ENCODE measurements around the gene PAK6.

PAK6 gene

DNA sequence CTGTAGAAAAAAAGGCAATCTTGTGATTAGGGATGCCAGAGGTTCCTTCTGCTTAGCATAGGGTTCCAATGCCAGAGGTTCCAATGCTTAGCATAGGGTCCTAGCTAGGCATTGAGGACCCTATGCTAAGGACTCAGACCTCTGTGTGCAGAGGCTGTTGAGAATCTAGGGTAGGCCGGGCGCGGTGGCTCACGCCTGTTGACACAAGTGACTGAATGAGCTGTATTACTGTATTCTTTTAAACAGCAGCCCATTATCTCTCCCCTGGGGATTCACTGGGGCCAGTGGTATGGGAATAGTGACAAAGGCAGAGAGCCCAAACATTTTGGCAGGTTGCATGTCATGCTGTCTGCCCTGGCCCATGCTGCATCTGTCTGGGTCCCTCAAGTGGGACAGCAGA lies 16.2 kb downstream of the PAK6 start:
- DNase-seq (ENCODE audit: low spot score): no peak

DNA sequence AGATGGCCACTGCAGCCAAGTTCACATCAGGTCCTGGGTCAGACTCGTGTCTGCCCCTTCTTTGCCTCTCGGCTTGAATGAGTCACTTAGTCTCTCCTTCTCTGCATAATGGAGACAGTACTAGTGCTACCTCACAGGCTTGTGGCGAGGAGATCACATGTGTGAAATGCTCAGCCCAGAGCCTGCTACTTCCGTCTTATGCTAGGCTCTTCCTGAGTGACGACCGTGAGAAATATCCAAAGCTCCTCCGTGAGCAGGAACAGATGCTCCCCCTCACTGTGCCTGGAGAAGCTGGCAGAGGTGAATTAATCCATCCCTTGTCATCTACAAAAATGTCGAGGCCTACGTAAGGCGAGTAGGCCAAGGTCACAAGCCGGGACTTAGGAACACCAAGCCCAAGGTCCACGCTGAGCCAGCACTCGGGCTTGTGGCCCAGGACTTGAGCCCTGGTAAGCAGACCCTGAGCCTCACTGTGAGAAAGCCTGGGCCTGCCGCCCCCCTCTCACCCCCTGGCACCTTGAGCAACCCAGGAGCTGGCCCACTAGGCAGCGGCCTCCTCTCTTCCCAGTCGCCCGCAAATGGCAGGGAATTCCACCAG lies 17.9 kb downstream of the PAK6 start:
- DNase-seq (ENCODE audit: low spot score): peak; percentile 20

- no peak for DNase-seq (ENCODE audit: low spot score)
Observed at GRCh38 chr15:40257656-40258450, 19.0 kb downstream of the PAK6 start.

DNA sequence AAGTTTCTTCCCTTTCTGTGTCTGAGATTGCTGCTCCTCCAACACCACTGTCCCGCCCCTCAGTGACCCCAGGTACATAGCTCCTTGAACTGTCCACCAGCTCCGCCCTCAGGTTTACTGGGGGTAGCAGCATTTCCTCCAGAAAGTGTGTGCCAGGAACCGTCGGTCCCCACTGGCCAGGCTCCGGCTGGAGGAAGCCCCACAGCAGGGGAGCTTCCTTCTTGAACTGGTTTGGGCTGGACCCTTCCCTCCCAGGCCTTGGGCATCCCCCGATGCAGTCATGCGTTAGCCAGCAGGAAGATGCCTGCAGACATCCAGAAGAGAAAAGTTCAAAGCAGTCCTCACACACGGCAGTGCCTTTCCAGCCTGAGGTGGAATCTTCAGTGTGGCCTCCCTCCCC lies 19.7 kb downstream of the PAK6 start:
- no peak for DNase-seq (ENCODE audit: low spot score)

DNA sequence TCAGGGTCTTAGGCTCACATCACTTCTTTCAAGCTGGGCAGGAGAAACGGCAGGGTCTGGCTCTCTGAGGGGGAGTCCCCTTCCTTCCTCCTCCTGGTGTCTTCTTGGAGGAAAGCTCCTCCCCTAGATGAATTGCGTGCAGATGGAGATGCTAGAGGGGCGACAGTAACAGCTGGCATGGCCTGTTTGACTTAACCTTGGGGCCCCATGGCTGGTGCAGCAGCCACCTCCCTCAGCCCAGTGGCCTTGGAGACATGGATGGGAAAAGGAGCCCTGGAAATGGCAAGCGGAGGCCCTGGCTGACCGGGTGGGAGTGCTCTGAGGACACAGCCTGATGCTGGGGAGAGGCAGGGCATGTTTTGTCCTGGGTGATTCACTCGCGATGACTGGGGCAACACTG lies 20.2 kb downstream of the PAK6 start:
- DNase-seq (ENCODE audit: low spot score): no peak

DNA sequence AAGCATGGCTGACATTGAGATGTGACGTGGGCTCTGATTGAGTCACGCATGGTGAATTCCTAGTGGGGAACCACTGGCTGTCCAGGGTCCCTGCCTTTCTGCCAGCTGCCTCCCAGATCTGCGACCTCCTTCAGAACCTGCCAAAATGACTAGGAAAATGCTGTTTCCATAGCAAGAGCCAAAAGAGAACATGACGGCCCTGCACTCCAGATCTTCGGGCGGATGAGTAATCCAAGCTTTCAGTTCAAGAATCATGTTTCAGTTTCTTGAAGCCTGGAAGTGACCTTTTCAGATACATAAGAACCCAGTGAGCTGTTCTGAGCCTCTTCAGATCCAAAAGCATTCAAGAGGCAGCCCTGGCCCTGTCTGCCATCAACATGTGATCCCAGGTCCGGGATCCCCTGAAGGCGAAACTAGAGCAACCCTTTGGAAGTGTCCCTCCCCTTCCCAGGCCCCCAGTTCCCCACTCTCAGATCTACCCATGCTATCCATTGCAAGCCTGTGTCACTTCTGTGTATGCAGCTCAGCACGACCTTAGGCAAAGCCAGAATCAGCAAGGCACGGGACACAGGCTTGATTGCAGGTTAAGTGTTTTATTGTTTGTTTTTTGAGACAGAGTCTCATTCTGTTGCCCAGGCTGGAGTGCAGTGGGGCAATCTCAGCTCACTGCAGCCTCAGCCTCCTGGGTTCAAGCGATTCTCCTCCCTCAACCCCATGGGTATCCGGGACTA lies 24.3 kb downstream of the PAK6 start:
- DNase-seq (ENCODE audit: low spot score): no peak

GRCh38 chr15:40264321-40265153 lies 25.7 kb downstream of the PAK6 start:
- DNase-seq (ENCODE audit: low spot score): no peak

DNA sequence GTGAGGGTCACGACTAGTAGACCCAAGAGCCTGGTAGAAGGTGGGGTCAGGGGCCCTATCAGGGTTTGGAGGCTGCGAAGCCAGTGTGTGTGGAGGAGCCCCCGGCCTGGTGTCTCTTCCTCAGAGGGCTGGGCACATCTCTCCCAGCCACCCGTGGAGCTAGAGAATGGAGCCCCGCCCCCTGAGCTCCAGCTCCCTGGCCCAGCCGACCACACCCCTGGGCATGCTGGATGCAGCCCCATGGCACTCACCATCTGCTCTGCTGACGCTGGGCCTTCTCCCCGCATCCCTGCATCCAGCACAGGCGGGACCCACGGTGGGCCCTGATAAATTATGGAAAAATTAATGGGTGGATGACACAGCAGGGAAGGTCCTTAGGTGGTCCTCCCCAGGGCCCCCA lies 26.5 kb downstream of the PAK6 start:
- no peak for DNase-seq (ENCODE audit: low spot score)

DNA sequence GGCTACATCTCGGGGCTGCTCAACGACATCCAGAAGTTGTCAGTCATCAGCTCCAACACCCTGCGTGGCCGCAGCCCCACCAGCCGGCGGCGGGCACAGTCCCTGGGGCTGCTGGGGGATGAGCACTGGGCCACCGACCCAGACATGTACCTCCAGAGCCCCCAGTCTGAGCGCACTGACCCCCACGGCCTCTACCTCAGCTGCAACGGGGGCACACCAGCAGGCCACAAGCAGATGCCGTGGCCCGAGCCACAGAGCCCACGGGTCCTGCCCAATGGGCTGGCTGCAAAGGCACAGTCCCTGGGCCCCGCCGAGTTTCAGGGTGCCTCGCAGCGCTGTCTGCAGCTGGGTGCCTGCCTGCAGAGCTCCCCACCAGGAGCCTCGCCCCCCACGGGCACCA lies 27.0 kb downstream of the PAK6 start:
- DNase-seq (ENCODE audit: low spot score): no peak

- DNase-seq (ENCODE audit: low spot score): no peak
Observed at GRCh38 chr15:40266828-40267304, 28.0 kb downstream of the PAK6 start.

DNA sequence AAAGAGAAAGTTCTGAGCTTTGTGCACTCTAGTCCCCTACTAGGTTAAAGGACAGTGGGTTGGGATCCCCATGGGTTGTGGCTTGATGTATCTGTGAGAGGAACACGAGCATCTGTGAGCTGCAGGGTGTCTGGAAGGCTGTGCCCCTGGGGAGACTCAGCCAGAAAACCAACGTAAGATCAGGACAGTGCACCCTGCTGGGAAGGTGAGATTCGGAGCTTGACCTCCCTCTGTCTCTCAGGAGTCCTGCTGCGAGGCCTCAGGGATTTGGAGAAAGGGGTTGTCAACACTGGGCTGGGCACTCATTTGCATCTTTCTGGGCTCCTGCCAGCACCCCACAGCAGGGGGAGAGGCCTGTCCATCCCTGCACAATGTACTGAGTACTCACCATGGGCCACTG lies 28.8 kb downstream of the PAK6 start:
- DNase-seq (ENCODE audit: low spot score): no peak

GRCh38 chr15:40269604-40270003 lies 30.7 kb downstream of the PAK6 start:
- no peak for DNase-seq (ENCODE audit: low spot score)

GRCh38 chr15:40270246-40270995 lies 31.6 kb downstream of the PAK6 start:
- no peak for DNase-seq (ENCODE audit: low spot score)

DNA sequence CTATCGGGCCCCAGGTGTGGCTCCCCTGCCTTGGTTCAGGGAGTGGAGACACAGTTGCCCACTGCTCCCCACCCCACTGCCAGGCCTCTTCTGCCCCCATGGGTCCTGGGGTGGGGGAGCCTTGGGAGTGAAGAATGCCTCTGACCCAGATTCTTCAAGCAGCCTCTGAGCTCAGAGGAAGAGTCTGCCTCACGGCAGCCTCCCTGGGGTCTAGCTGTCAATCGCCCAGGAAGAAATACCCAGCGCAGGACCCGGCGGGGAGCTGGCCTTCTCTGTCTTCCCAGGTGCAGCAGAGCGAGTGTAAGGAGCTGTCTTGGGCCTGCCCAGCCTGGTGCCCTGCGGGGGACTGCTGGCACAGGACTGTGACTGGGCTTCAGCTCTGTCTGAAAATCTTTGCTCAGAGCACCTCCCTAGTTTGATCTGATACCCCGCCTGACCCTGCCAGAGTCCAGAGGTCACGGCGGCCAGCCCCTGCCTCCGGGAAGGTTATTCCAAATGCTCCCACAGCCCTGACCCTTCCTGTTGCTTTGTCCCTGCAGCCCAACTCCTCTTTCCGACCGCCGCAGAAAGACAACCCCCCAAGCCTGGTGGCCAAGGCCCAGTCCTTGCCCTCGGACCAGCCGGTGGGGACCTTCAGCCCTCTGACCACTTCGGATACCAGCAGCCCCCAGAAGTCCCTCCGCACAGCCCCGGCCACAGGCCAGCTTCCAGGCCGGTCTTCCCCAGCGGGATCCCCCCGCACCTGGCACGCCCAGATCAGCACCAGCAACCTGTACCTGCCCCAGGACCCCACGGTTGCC lies 33.0 kb downstream of the PAK6 start:
- no peak for DNase-seq (ENCODE audit: low spot score)

DNA sequence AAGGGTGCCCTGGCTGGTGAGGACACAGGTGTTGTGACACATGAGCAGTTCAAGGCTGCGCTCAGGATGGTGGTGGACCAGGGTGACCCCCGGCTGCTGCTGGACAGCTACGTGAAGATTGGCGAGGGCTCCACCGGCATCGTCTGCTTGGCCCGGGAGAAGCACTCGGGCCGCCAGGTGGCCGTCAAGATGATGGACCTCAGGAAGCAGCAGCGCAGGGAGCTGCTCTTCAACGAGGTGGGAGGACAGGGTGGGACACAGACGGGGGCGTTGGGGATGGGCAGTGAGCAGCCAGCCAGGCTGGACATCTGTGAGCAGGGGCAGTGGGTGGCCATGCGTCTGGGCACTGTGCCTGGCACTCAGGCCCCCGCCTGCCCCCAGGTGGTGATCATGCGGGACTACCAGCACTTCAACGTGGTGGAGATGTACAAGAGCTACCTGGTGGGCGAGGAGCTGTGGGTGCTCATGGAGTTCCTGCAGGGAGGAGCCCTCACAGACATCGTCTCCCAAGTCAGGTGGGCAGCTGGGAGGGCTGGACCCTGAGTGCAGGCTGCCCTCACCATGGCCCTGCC lies 33.7 kb downstream of the PAK6 start:
- no peak for DNase-seq (ENCODE audit: low spot score)

GRCh38 chr15:40273428-40273827 lies 34.6 kb downstream of the PAK6 start:
- no peak for DNase-seq (ENCODE audit: low spot score)

DNA sequence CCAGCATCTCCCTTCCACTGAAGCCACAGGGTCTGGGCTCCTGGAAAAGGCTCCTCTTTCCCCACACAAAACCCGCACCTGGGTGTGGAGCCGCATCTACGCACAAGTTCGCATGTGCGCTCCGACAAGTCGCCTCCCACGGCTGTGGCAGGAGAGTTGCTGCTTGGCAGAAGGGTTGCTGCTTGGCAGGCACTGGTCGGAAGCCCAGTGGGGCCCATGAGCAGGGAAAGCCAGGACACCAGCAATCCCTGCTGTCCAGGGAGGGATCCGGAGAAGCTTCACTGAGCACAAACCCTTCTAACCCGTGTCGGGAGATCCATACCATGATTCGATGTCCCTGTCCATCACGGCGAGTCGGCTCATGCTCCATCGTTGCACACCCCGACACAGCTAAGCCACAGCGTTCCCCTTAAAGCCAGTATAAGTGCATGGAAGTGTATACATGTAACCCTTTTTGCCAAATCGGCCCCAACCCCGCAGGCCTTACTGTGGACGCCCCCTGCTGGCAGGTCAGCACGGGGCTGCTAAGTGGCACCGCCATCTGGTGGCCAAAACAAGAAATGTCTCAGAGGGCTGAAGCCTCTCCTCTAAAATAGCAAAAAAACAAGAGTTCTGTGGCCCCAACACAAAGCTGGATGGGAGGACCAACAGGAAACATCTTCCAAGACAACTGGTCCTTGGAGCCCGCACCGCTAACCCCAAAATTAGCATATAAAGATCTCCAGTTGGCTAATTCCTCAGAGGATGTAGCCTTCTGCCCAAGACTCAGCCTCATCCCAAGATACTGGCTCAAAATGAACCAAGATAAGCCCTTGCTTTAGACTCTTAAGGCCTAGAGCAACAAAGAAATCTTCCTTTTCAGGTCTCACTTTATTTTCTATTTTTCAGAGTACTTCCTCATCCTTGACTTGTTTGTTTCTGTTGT lies 35.7 kb downstream of the PAK6 start:
- peak; percentile 69 for DNase-seq (ENCODE audit: low spot score)

DNA sequence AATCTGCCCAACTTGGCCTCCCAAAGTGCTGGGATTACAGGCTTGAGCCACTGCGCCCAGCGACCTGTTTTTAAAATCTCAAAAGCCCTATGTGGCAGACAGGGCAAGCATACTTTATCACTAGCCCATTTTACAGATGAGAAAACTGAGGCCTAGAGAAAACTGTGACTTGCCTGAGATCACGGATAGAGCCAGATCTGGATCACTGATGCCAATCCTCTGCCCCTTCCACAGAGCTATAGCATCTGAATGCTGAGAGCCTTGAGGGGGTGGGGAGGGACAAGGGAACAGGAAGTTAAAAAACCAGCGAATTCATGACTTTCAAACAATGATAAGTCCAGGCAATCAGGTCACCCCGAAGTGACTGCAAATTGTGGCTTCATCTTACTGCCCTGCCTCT lies 36.7 kb downstream of the PAK6 start:
- DNase-seq (ENCODE audit: low spot score): no peak

DNA sequence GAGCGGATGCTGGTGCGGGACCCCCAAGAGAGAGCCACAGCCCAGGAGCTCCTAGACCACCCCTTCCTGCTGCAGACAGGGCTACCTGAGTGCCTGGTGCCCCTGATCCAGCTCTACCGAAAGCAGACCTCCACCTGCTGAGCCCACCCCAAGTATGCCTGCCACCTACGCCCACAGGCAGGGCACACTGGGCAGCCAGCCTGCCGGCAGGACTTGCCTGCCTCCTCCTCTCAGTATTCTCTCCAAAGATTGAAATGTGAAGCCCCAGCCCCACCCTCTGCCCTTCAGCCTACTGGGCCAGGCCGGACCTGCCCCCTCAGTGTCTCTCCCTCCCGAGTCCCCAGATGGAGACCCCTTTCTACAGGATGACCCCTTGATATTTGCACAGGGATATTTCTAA lies 37.1 kb downstream of the PAK6 start:
- no peak for DNase-seq (ENCODE audit: low spot score)
